Activated T-cell treated with anti-CD3 and anti-CD28 coated beads for 24 hours (primary cell): ENCODE results near the gene WDR46.
"Not testable (repeated sequence)": the region's sequence is repeated elsewhere in the genome, so short reads cannot be mapped to it uniquely, and the experiment has no call there.

Experiments used
- DNase-seq: peaks from one replicate; pipeline ENCODE4 v3.0.0-alpha.2; 2020; ENCODE audit warnings: low read depth

The WDR46 gene

DNA sequence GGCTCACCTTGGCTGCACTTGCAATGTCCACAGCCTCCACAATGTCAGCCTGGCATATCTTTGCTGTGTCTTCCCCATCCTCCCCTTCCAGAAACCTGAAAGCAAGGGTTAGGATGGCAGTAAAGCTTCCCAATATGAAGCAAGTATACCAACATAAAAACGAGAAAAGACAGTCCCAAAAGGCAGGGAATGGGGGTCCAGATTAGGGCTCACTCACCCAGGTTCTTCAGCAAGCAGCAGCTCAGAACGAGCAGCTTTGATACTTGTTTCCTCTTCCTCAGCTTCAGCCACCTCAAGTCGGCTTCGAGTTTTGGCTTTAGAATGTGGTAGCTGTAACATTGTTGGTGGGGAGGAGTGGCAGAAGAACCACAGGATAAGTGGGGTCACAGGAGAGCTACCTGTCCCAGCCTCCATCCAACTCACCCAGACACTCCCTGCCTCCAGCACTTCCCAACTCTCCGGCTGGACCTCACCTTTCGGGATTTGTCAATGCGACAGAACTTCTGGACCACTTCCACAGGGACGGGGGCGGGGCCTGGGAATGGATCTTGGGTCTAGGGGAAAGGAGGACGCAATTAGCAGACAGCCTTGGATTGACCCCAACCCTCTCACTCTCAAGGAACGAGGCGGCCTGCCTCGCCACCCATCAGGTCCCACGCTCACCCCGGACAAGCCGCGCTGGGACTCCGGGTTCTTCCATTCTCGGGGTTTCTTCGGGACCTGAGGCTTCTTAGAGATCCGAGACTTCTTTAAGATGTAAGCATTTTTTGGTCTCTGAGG is 708 bp downstream of the WDR46 start:
- no peak for DNase-seq

DNA sequence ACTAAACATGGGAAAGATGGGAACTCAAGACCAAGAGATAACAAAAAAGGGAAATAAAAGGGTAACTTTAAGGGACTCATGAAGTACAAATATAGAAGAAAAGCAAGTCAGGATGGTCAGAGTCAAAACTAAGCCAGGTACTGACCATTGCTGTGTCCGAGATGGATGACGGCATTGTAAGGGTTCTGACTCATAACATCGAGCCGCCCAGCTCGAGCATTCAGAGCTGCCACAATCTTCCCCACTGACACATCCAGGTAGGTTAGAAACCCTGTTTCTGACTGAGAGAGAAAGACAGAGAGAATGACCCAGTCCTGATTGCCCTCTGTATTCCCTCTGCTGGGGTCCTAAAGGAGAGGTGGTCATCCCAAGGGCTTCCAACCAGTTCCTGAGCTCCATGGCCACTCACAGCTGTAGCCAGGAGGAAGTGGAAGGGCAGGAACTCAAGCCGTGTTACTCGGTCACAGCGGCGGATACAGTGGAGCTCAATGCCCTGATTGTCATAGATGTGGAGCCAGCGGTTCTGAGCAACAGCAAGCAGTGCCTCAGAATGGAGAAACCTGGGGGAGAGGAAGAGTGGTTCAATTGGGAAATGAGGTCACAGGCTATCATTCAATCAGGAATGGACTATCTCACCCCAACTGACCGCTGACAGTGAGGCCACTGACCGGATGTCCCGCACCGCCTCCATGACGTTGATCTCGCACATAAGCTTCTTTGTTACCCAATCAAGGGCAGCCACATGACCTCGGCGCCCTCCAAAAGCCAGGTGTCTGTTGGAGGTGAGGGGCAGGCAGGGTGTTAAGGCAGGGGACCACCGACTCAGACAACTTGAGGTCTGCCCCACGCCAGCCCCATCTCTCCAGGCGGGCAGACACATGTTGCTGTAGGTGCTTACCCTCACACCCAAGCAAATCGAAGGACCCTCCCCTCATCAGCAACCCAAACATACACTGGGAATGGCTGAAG is 1.8 kb downstream of the WDR46 start:
- DNase-seq, result no peak

DNA sequence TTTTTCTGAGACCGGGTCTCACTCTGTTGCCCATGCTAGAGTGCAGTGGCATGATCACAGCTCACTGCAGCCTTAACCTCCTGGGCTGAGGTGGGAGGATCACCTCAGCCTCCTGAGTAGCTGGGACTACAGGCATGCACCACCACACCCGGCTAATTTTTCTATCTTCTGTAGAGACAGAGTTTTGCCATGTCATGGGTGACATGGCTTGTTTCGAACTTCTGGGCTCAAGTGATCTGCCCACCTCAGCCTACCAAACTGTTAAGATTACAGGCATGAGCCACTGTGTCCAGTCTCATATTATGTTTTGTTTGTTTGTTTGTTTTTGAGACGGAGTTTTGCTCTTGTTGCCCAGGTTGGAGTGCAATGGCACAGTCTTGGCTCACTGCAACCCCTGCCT is 3.8 kb downstream of the WDR46 start:
- DNase-seq, result not testable (repeated sequence)

DNA sequence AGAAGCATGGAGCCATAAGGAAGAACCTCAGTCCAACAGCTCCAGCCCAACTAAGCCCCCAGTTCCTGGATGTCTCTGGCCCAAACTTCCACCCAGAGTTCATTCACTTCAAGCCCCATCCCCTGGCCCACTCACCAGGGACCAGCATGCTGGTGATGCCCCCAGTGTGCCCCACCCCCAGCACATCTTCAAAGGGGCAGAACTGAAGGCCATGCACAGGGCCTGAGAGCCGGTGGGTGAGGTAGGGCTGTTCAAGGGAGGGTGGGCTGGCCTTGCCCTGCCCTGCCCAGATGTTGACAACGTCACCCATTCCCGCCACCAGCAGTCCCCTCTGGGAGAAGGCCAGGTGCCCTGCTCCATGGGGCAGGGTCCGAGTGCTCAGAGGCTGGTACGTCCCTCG is 8.5 kb downstream of the WDR46 start:
- DNase-seq, result no peak

DNA sequence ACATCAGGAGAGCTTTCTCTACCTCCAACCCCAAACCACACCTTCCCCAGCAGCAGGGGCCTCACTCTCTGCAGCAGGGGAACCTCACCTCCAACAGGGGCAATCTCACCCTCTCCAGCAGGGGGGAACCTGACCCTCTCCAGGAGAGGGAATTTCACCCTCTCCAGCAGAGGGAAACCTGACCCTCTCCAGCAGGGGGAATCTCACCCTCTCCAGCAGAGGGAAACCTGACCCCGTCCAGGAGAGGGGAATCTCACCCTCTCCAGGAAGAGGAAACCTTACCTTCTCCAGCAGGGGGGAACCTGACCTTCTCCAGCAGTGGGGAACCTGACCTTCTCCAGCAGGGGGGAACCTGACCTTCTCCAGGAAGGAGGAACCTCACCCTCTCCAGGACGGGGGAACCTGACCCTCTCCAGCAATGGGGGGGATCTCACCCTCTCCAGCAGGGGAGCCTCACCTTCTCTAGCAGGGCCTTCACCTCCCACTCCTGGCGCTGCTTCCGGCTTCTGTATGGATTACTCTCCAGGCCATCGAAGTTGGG is 9.0 kb downstream of the WDR46 start:
- no peak for DNase-seq

DNA sequence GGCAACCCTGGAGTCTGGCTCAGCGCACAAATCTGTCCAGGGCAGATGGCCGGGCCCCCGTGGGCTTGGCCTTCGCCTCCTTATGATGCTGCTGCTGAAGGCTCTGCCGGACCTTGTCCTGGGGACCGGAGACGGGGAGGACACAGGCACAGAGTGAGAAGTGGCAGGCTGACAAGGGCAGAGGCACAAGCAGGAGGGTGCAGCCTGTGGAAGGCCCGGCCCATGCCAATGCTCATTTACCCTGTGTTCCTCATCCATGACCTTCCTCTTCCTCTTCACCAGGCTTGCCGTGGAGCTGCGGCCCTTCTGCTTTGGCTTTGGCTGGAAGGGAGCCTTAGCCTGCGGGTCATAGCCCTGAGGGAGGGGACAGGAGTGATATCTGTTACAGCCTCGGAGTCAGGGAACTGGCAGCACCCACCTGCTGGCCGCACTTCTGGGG is 9.8 kb downstream of the WDR46 start:
- no peak for DNase-seq

DNA sequence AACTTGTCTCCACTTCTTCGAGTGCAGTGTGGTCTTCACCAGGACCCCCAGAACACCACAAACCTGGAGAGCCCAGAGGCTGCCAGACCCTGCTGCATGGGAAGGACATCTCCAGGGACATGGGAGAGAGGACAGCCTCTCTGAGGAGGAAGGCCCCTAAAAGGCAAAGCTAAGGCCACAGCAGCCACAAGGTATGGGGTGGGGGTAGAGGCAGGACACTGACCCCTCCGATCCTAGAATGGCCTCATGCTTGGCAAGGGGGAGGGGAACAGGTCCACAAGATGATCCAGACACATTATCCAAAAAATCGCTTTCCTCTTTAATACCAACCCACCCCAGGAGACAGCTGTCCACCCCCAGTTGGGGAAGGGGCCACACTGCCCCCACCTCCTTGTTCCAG is 10.2 kb downstream of the WDR46 start:
- no peak for DNase-seq

DNA sequence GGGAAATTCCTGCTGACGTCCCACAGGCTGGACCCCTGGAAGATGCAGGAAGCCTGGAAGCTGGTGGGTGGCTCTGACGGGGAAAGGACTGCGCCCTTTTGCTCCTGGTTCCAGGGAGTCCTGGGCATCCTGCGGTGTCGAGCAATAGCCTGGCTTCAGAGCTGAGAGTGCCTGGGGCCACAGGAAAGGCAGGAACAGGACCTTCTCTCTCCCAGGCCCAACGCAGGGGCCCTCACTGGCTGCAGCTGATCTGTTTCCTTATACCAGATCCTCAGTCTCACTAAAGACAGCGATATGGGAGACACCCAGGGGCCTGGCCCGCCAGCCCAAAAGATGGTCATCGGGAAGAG is 10.7 kb downstream of the WDR46 start:
- no peak for DNase-seq

DNA sequence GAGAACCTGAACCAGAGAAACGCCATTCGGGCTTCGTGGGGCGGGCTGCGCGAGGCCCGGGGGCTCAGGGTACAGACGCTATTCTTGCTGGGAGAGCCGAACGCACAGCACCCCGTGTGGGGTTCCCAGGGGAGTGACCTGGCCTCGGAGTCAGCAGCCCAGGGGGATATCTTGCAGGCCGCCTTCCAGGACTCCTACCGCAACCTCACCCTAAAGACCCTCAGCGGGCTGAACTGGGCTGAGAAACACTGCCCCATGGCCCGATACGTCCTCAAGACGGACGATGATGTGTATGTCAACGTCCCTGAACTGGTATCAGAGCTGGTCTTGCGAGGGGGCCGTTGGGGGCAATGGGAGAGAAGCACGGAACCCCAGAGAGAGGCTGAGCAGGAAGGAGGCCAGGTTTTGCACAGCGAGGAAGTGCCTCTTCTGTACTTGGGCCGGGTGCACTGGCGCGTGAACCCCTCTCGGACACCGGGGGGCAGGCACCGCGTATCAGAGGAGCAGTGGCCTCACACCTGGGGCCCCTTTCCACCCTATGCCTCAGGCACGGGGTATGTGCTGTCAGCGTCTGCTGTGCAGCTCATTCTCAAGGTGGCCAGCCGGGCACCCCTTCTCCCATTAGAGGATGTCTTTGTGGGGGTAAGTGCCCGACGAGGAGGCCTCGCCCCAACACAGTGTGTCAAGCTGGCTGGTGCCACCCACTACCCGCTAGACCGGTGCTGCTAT is 11.2 kb downstream of the WDR46 start:
- DNase-seq, result no peak

DNA sequence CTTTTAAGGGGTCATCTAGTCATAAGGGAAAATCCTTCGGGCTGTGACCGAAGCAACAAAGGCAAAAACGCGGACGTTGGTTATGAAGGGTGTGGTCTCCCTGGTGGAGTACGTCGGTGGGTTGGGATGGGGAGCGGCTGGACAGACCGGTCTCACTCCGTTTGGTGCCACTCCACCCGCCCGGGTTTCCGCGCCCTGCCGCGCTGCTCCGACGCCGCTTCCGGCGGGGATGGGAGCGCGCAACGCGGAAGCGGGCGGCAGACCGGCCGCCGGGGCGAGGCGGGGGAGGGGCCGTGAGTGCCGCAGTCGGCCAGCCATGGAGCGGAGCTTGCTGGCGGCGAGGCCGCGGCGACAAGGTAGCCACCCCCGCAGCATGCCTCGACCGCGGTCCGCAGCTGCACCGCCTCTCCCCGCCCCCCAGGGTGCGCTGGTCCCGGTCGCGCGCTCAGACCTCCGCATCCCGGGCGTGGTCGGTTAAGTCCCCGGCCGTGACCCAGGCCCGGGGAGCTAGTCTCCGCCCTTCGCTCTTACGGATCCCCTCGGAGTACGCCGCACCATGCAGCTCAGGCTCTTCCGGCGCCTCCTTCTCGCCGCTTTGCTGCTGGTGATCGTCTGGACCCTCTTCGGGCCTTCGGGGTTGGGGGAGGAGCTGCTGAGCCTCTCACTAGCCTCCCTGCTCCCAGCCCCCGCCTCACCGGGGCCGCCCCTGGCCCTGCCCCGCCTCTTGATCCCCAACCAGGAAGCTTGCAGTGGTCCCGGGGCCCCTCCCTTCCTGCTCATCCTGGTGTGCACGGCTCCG is 12.0 kb downstream of the WDR46 start, which contains the start of gene B3GALT4:
Gene B3GALT4, plus strand, starts transcription at position 260 of the 799 bp plus-strand sequence. Its CDS starts 297 bp downstream, at position 557.
- peak; percentile 74 for DNase-seq

DNA sequence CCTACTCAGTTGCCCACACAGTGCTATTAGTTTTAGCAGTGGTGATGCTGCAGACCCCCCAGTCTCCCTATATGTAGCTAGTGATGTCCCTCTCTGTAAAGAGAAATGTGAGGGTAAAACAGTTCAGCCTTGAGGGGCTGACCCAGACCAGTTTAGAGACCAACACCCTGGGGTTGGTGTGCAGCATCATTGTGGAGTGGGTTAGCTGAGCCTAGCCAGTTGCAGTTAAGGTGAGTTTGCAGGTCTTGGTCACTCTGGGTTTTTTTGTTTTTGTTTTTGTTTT is 12.5 kb downstream of the WDR46 start:
- DNase-seq, result no peak

DNA sequence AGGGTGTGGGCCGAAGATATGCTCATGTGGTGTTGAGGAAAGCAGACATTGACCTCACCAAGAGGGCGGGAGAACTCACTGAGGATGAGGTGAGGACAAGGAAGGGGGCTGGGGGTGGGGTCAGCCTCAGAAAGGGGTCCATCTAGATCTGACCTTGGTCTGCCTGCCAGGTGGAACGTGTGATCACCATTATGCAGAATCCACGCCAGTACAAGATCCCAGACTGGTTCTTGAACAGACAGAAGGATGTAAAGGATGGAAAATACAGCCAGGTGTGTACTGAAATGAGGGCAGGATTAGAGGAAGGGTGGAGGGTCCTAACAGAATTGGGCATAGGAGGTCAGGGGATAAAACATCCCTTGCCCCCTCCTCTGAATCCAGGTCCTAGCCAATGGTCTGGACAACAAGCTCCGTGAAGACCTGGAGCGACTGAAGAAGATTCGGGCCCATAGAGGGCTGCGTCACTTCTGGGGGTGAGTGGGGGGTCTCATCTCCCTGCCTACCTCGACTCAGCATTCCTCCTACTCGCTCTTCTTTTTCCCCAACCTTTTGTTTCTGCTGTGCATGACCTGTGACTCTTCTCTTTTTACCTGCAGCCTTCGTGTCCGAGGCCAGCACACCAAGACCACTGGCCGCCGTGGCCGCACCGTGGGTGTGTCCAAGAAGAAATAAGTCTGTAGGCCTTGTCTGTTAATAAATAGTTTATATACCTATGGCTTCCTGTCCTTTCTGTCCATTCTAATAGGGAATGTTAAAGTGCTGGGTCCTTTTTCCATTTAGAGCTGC is 13.1 kb downstream of the WDR46 start:
- not testable (repeated sequence) for DNase-seq

DNA sequence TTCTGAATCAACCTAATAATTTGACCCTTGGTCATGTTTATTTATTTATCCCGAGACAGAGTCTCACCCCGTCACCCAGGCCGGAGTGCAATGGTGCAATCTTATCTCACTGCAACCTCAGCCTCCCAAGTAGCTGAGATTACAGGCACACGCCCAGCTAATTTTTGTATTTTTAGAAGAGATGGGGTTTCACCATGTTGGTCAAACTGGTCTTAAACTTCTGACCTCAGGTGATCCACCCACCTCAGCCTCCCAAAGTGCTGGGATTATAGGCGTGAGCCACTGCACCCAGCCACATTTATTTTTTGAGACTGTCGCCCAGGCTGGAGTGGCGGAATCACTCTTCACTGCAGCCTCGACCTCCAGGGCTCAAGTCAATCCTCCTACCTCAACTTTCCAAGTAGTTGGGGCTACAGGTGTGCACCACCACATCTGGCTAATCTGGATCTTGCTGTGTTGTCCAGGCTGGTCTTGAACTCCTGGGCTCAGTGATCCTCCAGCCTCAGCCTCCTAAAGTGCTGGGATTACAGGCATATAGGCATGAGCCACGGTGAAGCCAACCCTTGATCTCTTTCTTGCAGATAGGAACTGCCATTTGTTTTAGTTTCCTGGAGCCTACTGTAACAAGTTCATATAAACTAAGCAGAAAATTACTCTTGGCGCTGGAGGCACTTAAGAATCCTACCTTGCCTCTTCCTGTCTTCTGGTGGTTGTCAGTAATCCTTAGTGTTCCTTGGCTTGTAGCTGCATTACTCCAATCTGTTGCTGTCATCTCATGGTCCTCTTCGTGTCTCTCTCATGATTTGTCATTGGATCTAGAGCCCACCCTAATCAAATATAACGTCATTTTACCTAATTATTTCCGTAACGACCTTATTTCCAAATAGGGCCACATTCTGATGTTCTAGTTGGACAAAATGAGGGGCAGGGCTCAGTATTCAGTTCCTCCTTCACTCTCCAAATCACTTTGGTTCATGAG is 14.8 kb downstream of the WDR46 start:
- no peak for DNase-seq

DNA sequence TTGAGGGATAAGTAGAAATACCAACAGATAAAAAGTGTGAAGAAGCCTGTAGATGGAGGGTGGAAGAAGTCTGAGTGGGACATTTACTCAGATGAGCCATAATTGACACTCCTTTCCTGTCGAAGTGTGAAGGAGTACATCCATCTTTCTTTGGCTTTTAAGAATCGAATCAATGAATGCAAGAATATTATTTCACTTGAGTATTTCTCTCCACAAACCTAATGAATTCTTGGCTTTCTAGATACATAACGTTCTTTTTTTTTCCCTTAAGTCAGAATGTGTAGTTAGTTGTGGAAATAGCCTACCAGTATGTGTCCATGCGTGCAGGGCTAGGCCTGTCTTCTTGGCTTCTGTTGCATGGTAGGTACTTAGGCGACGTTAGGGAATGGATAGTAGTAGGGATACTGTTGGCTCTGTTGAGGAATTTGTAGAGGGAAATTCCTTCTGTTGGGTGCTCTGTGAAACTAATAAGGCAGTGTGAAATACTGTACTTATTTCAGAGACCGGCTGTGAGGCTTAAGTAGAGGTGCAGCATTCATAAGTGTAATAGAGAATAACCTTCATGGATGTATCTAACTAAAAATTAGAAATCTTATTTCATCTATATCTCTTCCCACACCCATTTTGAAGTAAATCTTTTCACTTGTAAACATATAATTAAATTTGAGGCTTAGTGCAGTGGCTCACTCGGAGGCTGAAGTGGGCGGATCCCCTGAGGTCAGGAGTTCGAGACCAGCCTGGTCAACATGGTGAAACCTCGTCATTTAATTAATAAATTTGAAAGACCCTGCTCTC is 15.7 kb downstream of the WDR46 start:
- DNase-seq, result no peak

DNA sequence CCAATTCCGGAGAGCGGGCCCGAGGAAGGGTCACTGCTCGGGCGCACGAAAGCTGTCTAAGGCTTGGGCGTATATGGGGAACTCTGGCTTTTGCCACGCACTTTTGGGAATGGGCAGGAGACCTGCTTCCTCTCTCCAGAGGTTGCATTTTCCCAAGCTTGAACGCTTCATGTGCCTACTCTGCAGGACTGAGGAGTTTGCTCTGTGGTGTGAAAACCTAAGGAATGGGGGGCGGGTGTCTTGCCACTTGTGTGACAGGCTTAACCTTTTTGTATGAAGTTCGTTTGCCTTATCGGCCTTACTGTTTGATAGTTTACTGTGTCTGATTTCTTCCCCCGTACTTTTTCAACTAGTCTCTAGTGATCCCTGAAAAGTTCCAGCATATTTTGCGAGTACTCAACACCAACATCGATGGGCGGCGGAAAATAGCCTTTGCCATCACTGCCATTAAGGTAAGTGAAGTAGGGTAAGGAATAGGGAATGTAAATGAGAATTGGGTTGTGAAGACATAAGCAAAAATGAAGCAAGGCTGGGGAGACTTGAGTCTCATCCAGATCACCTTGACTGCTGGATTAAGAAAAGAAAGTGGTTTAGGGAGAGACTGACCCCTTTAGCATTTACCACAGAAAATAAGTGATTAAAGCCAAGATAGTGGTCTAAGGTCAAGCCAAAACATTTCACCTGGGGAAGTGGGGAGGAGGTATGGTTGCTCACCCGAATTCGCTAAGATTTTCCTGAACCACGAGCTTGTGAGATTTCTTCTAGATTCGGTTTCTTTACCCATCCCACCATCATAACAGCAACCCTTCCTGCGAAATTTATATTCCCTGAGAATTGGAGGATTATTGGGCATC is 16.5 kb downstream of the WDR46 start:
- no peak for DNase-seq

DNA sequence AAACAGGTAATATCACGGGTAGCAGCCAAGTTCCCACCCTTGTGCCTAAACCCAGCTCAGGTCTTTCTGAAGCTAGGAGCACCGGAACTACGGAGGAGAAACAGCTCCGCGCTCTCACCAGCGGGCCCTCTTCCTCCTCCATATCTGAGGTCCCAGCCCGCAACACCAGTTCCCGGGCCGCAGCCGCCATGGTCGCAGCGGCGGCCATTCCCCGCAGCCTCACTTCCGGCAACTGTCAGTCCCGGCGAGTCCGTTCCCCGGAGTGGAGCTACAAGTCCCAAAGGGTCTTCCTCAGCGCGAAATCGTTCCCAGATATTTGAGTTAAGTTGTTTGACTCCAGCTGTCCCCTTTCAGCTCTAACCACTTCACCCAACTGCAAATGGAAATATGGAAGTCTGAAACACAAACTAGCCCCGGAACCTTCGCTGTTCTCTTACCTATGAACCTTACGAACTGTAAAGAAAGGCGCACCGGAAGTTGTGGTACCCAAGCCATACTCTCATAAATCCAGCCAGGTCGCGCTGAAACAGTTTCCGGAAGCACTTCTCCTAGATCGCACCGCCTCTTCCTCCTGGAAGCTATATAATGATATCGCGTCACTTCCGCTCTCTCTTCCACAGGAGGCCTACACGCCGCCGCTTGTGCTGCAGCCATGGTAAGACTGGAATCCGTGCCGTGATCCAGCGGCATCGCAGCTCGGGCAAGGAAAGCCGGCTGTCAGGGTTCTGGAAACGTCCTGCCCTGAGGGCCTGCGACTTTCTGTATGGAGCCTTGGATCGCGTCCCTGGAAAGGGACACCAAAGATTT is 17.4 kb downstream of the WDR46 start, which contains the start of the genes RPS18 and VPS52:
Gene RPS18, plus strand, starts transcription at position 608 of the 807 bp plus-strand sequence. Its CDS starts 45 bp downstream, at position 653.
Gene VPS52, minus strand, starts transcription at position 409 of the 807 bp plus-strand sequence. Its CDS starts 201 bp downstream, at position 208.
- peak; percentile 90 for DNase-seq

DNA sequence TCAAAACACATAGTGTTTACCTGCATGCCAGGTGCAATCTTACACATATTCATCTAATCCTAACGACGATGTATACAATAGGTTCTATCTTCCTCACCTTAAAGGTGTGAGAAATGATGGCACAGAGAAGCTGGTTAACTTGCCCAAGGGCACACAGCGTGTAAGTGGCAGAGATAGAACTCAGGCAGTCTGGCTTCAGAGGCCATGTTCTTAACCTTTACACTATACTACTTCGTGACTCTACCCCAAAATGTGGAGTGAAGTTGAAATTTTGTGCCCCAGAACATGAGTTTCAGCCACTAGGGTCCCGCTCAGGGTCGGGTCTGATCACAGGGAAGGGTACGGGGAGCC is 17.9 kb downstream of the WDR46 start:
- no peak for DNase-seq
